Fibroblast of the aortic adventitia (primary cell): Measurements from ENCODE around the gene TMCO1. TPM values are rescaled to one million over a fixed set of nuclear protein-coding genes. Genes with fewer than 3 reads are reported as not detected.

Experiments used
- DNase-seq: peaks from one replicate; pipeline ENCODE4 v3.0.0-alpha.2; 2010; ENCODE audit warnings: low read depth
- H3K4me3 ChIP-seq: 2 replicates; pipeline ENCODE4 v1.5.1; 2011; ENCODE audit warnings: low read depth, mild to moderate bottlenecking, control low read depth, low read length, moderate library complexity
- CTCF ChIP-seq: IDR thresholded peaks from 2 replicates; pipeline ENCODE4 v1.5.1; 2011; ENCODE audit warnings: mild to moderate bottlenecking, low read length, control low read depth, inconsistent platforms; ENCODE audit not compliant: insufficient read depth
- total RNA-seq: library from RNA; depleted of rRNA; stranded (reverse); fragments of >200 nt; gene quantifications from 2 replicates; pipeline ENCODE4 v1.2.3, GENCODE V29; 2012; ENCODE audit warnings: low replicate concordance

TMCO1 gene
- total RNA-seq, 1 donor = 112 TPM

- no peak for DNase-seq
- no peak for TF ChIP-seq CTCF
These were observed 69.1 kb downstream of the TMCO1 start for GRCh38 chr1:165699577-165699976.

GRCh38 chr1:165698761-165699052, 70.0 kb downstream of the TMCO1 start:
- no peak for DNase-seq
- H3K4me3 ChIP-seq = peak overlapping the region; percentile 81
- no peak for TF ChIP-seq CTCF

More at GRCh38 chr1:165699577-165699976, 69.1 kb downstream of the TMCO1 start:
- H3K4me3 ChIP-seq = no peak overlapping the region

DNA sequence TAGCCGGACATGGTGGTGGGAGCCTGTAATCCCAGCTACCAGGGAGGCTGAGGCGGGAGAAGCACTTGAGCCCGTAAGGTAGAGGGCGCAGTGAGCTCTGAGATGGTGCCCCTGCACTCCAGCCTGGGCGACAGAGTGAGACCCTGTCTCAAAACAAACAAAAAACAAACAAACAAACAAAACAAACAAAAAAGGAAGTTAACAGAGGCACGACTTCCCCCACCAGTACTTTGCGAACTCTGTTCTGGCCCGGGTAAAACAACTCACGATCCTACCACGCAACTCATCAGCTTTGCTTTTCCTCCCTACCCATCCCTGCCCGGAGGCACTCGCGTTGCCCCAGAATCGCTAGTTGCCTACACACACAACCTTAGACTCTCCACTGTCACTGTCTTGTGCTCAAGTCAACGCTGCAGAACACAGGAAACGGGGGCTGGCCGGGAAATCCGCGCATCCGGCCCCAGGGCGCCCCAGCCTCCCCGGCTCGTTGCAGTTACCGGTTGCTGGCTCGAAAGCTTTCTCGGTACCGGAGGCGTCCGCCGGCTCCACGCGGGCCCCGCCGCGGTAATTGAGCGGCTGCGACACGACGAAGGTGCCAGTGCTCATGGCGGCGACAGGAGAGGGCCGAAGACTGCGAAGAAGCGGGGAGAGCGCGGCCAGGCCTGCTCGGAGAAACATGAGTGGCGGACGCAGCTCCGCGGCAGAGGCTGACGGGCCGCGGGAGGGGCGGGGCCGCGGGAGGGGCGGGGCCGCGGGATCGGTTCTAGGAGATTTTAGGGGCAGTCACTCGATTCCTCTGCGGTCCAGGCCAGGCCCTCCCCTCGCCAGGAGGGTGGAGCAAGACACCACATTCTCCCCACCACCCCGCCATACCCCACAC, 70.5 kb downstream of the TMCO1 start, which contains the start of gene ALDH9A1:
Gene ALDH9A1 (minus strand): TSS at position 682 of the 880 bp plus-strand sequence. CDS start 4 bp downstream, at position 678.
- peak; percentile 46 for TF ChIP-seq CTCF
- peak; percentile 78 for DNase-seq
- H3K4me3 ChIP-seq = peak within 1 kb of the TSS; percentile 81

GRCh38 chr1:165697491-165697880, 71.2 kb downstream of the TMCO1 start:
- peak; percentile 15 for DNase-seq
- peak overlapping the region; percentile 81 for H3K4me3 ChIP-seq
- no peak for TF ChIP-seq CTCF

DNA sequence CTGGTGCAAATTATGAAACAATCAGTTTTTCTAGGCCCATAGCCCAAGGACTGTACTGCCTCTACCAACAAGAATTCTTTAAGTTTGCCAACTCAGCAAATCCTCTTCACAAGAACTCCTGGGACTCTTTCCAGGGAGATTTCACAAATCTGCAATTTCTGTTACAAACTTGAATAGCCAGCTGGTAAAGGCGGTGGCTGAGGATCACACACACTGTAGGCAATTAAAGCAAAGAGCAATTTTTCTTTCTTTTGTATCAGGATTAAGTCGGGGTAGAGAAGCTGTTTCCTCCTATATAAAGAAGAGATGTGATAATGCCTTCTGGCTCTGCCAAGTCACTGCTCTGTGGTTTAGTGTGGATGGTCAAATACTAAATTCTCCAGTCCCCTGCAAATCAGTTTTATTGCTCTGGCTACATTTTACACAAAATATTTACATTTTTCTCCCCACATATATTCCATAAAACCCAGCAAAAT, 72.0 kb downstream of the TMCO1 start:
- peak overlapping the region; percentile 81 for H3K4me3 ChIP-seq
- TF ChIP-seq CTCF = no peak
- peak; percentile 99 for DNase-seq

GRCh38 chr1:165695031-165695430, 73.6 kb downstream of the TMCO1 start:
- peak; percentile 53 for DNase-seq
- TF ChIP-seq CTCF = no peak
- no peak overlapping the region for H3K4me3 ChIP-seq
